Ammon's horn (tissue), 1 donor: Measurements from ENCODE around the gene DNAJB8.

Experiments used
- DNase-seq: peaks from one replicate; pipeline ENCODE4 v3.0.0-alpha.2; 2016; ENCODE audit warnings: low spot score

Gene DNAJB8

DNA sequence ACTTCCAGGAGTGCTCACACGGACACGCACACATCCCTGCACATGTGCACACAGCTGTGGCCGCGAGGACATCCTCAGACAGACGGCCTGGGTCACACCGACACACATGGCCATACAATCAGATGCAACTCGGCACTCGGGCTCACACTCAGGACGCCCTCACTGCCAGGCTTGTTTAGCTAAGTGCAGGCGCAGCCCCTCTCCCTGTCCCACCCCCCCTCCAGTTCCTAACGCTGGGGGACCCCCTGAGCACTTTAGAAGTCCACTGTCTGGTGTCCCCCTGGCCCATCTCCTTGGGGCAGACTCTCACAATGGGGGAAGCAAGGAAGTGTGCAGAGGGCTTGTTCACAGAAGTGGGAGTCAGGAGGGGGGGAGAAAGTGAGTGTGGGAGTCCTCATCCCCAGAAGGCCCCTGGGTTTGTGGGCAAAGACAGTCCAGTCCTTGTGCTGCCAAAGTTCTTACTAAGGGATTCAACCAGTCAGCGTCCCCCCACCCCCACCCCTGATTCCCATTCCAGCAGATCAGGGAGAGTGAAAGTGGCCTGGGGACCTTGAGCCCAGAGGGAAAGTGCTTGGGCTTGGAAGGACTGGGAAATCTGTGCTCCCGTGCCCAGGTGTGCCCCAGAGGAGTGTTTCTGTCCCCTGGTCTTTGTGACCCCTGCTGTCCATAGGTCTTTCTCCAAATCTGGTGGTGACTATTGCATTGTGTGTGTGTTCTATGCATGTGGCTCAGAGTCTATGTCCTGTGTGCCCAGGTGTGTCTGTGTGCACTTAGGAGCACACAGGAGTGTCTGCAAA is 27.1 kb upstream of the DNAJB8 start:
- DNase-seq: no peak

GRCh38 chr3:128492671-128493569 is 26.2 kb upstream of the DNAJB8 start, which contains the start of gene GATA2:
GATA2 (minus strand) TSS chr3:128493201; CDS start chr3:128487031, 6,170 bp downstream.
- DNase-seq: no peak

- no peak for DNase-seq
Observed at GRCh38 chr3:128491941-128492670, 25.4 kb upstream of the DNAJB8 start.

GRCh38 chr3:128491691-128491940 is 24.9 kb upstream of the DNAJB8 start:
- no peak for DNase-seq

DNA sequence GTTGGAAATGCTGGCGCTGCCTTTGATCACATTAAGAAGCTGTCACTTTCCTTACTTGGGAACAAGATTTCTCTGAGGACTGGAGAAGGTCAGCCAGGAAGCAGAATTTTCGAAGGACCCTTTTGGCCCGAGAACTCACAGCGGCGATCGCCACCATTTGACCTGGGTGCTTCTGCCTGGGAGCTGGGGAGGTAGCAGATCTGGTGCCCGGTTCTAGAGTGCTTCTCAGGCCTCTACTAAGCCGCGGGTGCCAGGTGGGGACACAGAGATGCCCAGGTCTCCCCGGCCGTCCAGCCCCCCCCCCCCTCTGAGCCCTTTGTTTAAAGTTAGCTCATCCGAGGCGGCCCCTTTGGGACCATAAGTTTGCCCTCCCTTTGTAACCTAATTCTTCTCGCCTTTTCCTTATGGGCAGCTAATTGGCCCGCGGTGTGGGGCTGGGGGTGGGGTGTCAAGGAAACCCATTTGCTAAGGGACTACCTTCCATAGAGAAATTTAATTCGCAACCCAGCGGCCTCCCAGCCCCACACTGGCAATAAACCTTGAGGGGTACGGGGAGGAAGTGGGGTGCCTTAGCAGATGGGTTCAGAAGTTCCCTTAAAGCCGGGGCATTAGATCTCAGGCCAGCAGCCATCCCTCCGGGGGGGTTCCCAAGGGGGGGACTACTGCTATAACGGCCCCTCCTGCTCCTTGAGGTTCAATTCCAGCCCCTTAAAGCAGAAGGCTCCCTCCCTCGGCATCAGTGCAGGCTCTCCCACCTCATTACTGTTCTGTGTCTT is 24.4 kb upstream of the DNAJB8 start:
- DNase-seq: no peak

DNA sequence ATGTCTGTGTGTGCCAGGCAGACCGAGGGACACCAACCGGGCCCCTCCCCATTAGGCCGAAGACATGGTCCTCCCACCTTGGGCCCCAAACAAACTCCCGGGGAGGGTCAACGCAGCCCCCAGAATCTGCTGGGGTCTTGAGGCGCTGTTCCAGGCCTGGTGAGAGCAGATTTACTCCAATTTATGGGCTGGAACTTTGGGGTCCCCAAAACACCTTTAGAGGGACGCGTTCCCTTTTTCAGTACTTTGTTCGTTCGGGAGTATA is 23.9 kb upstream of the DNAJB8 start:
- no peak for DNase-seq

GRCh38 chr3:128489927-128490649 is 23.4 kb upstream of the DNAJB8 start:
- DNase-seq: no peak

DNA sequence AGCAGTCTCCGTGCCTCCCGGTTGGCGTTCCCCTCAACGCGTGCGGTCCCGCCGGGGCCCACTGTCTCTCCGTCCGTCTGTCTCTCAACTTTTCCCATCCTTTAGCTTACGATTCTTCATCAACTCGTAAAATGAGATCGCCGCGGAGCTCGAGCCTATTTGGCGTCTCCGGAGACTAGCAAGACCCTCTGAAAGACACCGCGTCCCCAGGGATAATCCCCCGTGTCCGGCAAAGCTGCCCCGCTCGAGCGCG is 22.9 kb upstream of the DNAJB8 start:
- DNase-seq: no peak

DNA sequence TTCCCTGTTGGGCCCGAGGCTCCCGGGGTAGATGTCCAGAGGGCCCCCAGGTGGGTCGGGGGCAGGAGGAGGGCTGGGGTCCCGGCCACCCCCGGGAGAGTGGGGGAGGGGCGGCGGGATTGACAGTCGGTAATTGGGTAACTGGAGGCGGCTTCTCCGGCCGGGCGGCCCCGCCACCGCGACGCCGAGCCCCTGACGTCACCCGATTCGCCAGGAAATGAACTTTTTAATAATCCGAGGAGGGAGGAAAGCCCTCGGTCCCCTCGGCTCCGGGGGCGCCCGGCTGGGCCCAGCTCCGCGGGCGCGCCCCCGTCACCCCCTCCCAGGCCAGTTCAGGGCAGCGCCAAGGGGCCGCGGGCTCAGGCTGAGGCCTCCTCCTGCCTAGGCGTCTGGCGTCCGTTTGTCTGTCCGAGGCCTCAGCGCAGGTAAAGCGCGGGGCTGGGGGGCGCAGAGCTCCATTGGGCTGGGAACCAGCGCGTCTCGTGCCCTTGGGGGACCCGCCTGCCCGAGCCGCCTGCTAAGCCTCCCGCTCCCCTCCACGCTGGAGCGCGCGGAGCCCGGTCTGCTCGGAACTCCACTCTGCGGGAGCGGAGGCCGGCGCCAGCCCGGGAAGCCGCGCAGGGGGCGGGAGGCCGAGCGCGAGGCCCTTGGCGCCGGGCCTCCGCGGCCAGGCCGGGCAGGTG is 22.4 kb upstream of the DNAJB8 start:
- DNase-seq: no peak

GRCh38 chr3:128488636-128488990 is 21.9 kb upstream of the DNAJB8 start:
- no peak for DNase-seq

DNA sequence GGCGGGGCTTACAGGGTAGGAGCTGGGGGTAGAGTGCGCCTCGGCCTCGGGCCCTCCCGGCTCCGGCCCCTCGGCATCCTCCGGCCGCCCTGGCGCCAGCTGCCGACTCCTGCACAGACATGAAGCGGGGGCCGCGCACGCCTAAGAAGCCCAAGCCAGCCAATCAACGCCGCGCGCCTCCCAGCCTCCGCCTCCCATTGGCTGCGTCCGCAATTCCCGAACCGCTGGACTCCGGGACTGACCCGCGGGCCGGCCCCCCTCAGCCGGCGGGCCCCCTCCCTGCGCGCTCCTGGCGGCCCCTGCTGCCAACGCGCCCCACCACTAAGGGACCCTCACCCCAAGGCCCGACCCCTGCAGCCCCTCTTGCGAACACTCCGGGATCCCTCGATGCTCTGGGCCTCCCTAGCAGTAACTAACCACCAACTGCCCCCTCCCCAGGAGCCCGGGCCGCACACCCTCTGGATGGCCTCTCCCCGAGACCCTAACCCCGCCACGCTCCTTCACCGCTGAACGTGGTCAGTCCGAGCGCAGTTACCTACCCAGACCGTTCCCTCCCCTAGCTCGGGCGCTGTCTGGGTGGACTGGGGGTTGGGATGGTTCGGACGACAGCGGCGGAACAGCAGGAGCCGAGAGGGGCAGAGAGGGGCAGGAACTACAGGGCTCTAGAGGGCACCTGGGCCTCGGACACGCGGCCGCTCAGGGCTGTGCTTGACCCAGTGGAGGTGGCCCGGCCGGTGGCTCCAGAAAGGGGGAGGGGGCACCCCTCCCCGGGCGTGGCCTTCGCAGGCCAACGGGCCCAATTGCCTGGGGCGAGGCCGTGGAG is 21.3 kb upstream of the DNAJB8 start:
- DNase-seq: peak; percentile 66

GRCh38 chr3:128487538-128487812 is 20.8 kb upstream of the DNAJB8 start:
- DNase-seq: no peak

DNA sequence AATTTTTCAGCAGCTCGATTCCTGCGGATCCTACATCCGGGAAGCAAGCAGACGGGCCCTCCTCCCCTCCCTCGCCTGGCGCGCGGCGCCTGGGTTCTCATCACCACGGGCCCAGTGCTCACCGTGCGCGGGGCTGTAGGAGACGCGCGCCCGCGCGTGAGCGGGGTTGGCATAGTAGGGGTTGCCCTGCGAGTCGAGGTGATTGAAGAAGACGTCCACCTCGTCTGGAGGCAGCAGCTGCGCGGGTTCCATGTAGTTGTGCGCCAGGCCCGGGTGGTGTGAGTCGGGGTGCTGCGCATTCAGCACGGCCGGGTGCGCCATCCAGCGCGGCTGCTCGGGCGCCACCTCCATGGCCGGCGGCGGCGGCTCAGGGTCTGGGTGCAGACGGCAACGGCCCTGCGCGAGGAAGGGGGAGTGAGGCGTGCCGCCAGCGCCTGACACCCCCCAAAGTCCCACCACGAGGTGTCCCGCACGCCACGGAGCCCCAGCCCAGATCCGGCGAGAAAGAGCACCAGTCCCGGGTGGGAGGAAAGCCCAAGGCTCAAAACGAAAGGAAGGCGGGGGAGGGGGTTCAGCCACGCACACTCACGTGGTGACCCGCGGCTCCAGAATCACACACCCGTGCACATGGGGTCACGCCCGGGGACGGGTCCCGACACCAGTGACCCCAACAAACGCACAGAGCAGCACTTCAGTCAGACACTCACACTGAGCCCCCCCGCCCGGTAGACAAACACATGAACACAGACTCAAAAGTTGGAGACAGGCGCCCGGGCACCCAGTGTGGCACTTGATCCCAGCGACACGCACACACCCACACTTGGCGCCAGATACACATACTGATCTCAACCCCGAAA is 20.2 kb upstream of the DNAJB8 start:
- no peak for DNase-seq

GRCh38 chr3:128486205-128486628 is 19.5 kb upstream of the DNAJB8 start:
- DNase-seq: no peak

DNA sequence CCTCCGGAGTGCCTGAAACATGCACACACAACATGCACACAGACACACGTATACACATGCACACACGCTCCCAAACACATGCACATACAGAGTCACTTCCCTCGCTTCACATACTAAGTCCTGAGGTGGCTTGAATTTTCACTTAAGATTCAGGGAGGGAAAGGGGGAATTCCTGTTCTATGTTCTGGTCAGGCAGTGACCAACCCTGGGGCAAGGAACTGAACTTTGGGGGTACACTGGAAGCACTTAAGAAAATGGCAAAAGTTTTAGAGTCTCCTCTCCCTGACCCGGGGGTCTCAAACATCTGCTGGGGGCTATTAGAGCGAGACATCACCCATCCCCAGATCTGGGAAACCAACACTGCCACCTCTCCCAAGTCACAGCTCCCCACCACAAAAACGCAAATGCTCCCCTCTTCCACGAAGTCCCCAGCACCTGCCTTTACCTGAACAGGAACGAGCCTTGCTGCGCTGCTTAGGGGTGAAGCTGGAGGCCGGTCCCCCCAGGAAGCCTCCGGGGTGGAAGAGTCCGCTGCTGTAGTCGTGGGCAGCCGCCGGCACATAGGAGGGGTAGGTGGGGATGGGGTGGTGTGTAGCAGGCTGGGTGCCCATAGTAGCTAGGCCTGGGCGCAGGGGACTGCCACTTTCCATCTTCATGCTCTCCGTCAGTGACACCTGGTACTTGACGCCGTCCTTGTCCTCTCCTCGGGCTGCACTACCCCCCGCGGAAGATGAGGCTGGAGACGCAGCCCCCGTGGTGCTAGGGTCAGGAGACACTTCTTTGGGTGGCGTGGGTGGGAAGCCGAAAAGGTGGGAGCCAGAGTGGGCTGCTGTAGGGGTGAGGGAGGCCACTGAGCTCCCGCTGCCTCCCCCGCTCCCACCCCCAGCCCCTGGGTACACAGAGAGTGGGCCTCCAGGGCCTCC is 18.9 kb upstream of the DNAJB8 start:
- no peak for DNase-seq

DNA sequence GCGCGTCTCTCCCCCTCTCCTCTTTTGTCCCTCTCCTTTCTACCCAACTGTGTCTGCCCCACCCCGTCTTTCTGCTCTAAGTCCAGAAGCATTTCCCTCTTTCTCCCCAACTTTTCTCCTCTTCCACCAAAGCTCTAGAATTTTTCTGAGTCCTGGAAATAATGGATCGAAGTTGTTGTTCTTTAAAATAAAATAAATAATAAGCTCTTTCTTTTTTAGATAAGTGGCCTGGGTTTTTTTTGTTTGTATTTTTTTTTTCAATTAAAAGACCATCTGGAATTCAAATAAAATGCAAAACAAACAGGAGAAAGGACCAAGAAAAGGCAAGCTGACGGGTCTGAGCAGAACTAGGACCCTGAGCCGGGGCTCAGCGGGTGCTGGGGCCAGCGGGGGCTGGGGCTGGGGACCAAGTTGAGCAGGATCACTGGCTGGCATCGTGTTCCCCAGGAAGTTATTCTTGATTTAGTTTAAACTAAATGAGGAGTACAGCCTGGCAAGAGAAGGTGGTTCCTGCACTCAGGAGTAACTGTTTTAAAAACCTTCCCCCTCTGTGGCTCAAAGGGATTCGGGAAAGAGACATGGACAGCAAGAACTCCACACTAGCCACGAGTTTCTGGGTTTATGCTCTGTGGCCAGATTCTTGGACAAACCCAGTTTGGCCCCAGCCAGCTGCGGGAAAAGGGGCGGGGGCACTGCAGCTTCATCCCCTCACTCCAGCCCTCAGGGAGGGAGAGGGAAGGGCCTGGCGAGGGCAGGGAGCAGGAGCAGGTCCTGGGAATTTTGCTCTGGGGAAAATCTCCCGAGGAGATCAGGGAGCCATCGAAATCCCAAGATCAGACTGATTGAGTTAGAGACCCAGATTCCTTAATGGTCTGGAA is 18.0 kb upstream of the DNAJB8 start:
- no peak for DNase-seq

DNA sequence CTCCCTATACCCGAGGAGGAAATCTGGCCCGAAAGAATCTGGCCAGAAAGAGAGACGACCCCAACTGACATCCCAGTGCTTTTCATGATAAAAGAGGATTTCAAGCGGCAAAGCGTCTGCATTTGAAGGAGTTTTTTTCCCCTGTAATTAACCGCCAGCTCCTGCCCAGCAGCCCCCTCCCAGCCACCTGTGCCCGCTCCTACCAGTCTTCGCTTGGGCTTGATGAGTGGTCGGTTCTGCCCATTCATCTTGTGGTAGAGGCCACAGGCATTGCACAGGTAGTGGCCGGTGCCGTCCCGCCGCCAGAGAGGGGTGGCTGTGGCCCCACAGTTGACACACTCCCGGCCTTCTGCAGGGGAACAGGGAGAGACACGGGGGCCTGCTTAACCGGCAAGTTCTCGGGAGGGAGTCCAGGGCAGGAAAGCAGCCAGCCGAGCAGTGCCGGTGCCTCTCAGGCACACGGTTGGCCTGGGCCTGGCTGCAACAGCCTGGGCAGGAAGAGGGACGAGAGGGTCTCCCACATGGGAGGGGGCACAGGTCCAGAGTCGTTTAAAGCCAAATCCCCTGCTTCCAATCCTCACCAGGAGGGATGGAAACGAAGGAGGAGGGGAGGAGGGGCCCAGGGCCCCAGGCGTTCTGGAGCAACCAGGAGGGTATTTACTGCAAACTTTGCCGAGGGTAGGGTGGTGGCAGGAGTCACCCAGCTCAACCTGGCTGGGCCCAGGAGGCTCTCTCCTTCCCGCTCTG is 17.1 kb upstream of the DNAJB8 start:
- DNase-seq: no peak
